A673 (cell line): ENCODE data around the gene USP12. TPM values are rescaled to one million over a fixed set of nuclear protein-coding genes. Genes with fewer than 3 reads are reported as not detected.

Experiments
- BruUV-seq: library from RNA; stranded (reverse); fragments of 400-500 nt; replicated peaks from 2 replicates; lab custom pipeline; 2021; lab: Mats Ljungman, UMichigan
- CTCF ChIA-PET: fragments of 300-600 bp; sonication (Branson Sonifier 250); formaldehyde crosslinking; loops from one replicate; lab custom pipeline; 2022; ENCODE audit warnings: antibody characterized with exemption; lab: Charles Lee
- POLR2A ChIA-PET: fragments of 300-600 bp; sonication (Branson Sonifier 250); formaldehyde crosslinking; loops from one replicate; lab custom pipeline; 2022; ENCODE audit warnings: antibody characterized with exemption; ENCODE audit not compliant: low non-redundant PET; lab: Charles Lee
- DNase-seq: peaks from one replicate; pipeline ENCODE4 v3.0.0-alpha.2; 2015; ENCODE audit warnings: low spot score
- H3K27ac ChIP-seq: fragments of 200-600 bp; sonication (generic); 2 replicates; pipeline ENCODE4 v1.5.1; 2016; ENCODE audit warnings: mixed run types, low read depth, mild to moderate bottlenecking, mixed read lengths, antibody characterized with exemption, low read length; ENCODE audit not compliant: poor library complexity, severe bottlenecking
- H3K27me3 ChIP-seq: fragments of 200-600 bp; sonication (generic); replicated peaks from 2 replicates; pipeline ENCODE4 v1.6.1; 2017; ENCODE audit warnings: mixed run types, low read depth, mild to moderate bottlenecking, mixed read lengths, antibody characterized with exemption, low read length; ENCODE audit not compliant: insufficient read depth, poor library complexity
- H3K36me3 ChIP-seq: fragments of 200-600 bp; sonication (generic); 2 replicates; pipeline ENCODE4 v1.6.1; 2016; ENCODE audit warnings: mixed run types, mild to moderate bottlenecking, mixed read lengths, antibody characterized with exemption, low read length; ENCODE audit not compliant: insufficient read depth, poor library complexity, severe bottlenecking
- H3K4me1 ChIP-seq: fragments of 200-600 bp; sonication (generic); 2 replicates; pipeline ENCODE4 v1.6.1; 2017; ENCODE audit warnings: mixed run types, mild to moderate bottlenecking, mixed read lengths, antibody characterized with exemption, low read length; ENCODE audit not compliant: insufficient read depth, poor library complexity, severe bottlenecking
- H3K4me3 ChIP-seq: fragments of 200-600 bp; sonication (generic); 2 replicates; pipeline ENCODE4 v1.5.1; 2016; ENCODE audit warnings: low read depth, mixed run types, mild to moderate bottlenecking, mixed read lengths, low read length; ENCODE audit not compliant: poor library complexity, severe bottlenecking
- H3K9me3 ChIP-seq: fragments of 200-600 bp; sonication (generic); 2 replicates; pipeline ENCODE4 v1.6.1; 2016; ENCODE audit warnings: mixed run types, low read depth, mild to moderate bottlenecking, mixed read lengths, antibody characterized with exemption, low read length; ENCODE audit not compliant: poor library complexity, severe bottlenecking
- EZH2 ChIP-seq: fragments of 200-600 bp; sonication (generic); IDR thresholded peaks from 2 replicates; pipeline ENCODE4 v1.6.1; 2017; ENCODE audit warnings: borderline replicate concordance, low read depth, mild to moderate bottlenecking, mixed read lengths, antibody characterized with exemption, low read length; ENCODE audit not compliant: poor library complexity, severe bottlenecking
- intact Hi-C: fragments of 100-400 bp; cut with micrococcal nuclease; formaldehyde crosslinking; loops from one replicate; pipeline ENCODE4 v1.10.0; 2022; ENCODE audit not compliant: unreplicated experiment
- total RNA-seq: library from RNA; stranded (reverse); gene quantifications from 2 replicates; pipeline ENCODE4 v1.2.3, GENCODE V29; 2021
- TF ChIP-seq, protein P1 (sequence below): fragments of 300-800, 200-600 bp; sonication (generic); conservative IDR thresholded peaks from 2 replicates; pipeline ENCODE4 v1.5.1; 2017; ENCODE audit warnings: low read depth, mild to moderate bottlenecking, antibody characterized with exemption, low read length, moderate library complexity, mixed read lengths

USP12 gene
- total RNA-seq, 1 experiment from 2014 or later: 16.6 TPM

DNA sequence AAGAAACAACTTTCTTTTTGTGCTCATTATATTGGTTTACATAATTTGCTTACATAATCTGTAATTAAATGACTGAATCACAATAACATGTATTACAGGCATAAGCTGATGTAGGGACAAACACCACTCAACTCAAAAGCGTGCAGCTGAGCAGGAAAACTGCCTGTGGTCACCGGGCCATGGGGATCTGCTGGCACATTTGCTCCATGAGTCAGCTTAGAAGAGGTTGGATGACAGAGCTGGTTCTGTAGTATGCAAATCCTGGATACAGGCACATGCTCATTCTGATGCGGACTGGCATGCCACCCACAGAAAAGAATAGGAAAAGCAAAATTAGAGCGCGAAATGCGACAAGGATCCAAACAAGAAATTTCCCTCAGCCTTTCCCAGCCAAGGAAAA lies 128.6 kb downstream of the USP12 start:
- CTCF ChIA-PET: no interaction called here
- Histone ChIP-seq H3K27ac (no peak overlapping the region), H3K27me3 (no peaks in the 10 kb centered on the region), H3K4me1 (peaks cover 6% of the 10 kb centered on the region), H3K4me3 (no peak overlapping the region), H3K9me3 (no peaks in the 10 kb centered on the region), H3K36me3 (no peaks in the 10 kb centered on the region)
- intact Hi-C loops: no loop called here
- no peak for TF ChIP-seq EZH2
- TF ChIP-seq, protein P1, sequence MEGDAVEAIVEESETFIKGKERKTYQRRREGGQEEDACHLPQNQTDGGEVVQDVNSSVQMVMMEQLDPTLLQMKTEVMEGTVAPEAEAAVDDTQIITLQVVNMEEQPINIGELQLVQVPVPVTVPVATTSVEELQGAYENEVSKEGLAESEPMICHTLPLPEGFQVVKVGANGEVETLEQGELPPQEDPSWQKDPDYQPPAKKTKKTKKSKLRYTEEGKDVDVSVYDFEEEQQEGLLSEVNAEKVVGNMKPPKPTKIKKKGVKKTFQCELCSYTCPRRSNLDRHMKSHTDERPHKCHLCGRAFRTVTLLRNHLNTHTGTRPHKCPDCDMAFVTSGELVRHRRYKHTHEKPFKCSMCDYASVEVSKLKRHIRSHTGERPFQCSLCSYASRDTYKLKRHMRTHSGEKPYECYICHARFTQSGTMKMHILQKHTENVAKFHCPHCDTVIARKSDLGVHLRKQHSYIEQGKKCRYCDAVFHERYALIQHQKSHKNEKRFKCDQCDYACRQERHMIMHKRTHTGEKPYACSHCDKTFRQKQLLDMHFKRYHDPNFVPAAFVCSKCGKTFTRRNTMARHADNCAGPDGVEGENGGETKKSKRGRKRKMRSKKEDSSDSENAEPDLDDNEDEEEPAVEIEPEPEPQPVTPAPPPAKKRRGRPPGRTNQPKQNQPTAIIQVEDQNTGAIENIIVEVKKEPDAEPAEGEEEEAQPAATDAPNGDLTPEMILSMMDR: no peak
- BruUV-seq: no TSS peak
- peak; percentile 83 for DNase-seq
- POLR2A ChIA-PET: no interaction called here

DNA sequence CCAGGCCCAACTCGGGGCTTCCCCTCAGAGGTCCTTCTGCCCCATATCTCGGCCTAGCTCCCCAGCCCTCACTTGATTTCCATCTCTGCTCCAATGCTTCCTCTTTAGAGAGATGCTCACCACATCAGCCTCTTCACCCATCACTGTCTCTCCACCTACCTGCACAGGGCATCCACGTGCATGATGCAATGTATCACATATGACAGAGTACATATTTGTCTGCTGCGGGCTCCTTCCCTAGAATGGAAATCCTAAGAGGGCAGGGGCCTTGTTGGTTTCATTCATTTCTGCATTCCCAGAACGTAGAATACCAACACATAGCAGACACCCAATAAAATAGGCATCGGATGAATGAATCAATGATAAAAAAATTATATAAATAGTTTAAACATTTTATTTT lies 130.3 kb downstream of the USP12 start:
- DNase-seq: no peak
- ChIA-PET CTCF (no interaction called here), POLR2A (no interaction called here)
- Histone ChIP-seq H3K9me3 (no peaks in the 10 kb centered on the region), H3K4me1 (peaks cover 6% of the 10 kb centered on the region), H3K4me3 (no peak overlapping the region), H3K27me3 (no peaks in the 10 kb centered on the region), H3K36me3 (no peaks in the 10 kb centered on the region), H3K27ac (no peak overlapping the region)
- intact Hi-C loops: no loop called here
- no TSS peak for BruUV-seq
- TF ChIP-seq EZH2: no peak
- TF ChIP-seq, protein P1: no peak

DNA sequence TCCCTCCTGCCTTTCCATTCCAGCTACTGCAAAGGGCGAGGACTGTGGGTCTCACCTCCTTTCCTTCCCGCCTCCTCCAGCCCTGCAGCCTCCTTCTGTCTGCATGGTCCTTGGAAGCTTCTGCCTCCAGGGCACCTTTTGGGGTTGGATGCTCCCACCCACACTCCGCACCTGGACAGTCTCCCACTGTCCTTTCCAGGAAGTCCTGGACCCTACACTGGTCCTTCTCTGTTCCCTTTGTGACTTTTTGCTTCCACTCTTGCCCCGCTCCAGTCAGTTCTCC lies 130.8 kb downstream of the USP12 start:
- peaks cover 6% of the 10 kb centered on the region for H3K4me1 ChIP-seq
- intact Hi-C loops: no loop called here
- TF ChIP-seq EZH2: no peak
- TF ChIP-seq, protein P1: no peak
- BruUV-seq: no TSS peak
- ChIA-PET CTCF (no interaction called here), POLR2A (no interaction called here)
- H3K27ac ChIP-seq: no peak overlapping the region
- no peaks in the 10 kb centered on the region for H3K9me3 ChIP-seq
- H3K4me3 ChIP-seq: no peak overlapping the region
- H3K36me3 ChIP-seq: no peaks in the 10 kb centered on the region
- H3K27me3 ChIP-seq: no peaks in the 10 kb centered on the region
- DNase-seq: no peak
